SK-N-SH (cell line): ENCODE results near the gene TFPI. TPM values are rescaled to one million over a fixed set of nuclear protein-coding genes. Genes with fewer than 3 reads are reported as not detected.

ENCODE experiments used
- CTCF ChIA-PET: fragments of 300-600, 350-600 bp; formaldehyde crosslinking; extraction: SDS; loops from one replicate; lab custom pipeline; 2021; lab: Yijun Ruan, JAX
- POLR2A ChIA-PET: fragments of 350-600 bp; sonication (Branson Sonifier 250); formaldehyde crosslinking; extraction: SDS; loops from one replicate; lab custom pipeline; 2020; ENCODE audit warnings: antibody characterized with exemption, inconsistent platforms; lab: Yijun Ruan, JAX
- DNase-seq: peaks from one replicate; pipeline ENCODE4 v3.0.0; 2012
- H2AFZ ChIP-seq: fragments of 200-600 bp; sonication (generic); 2 replicates; pipeline ENCODE4 v1.8.1; 2016; ENCODE audit warnings: antibody characterized with exemption, mild to moderate bottlenecking, low read depth
- H3F3A ChIP-seq: fragments of 200-600 bp; sonication (generic); replicated peaks from 2 replicates; pipeline ENCODE3; 2016; ENCODE audit warnings: antibody characterized with exemption, mild to moderate bottlenecking; ENCODE audit not compliant: insufficient read depth
- H3K27ac ChIP-seq, 2 experiments: fragments of 200-500 bp in 1 of 2; fragments of 200-600 bp in 1 of 2; sonication (Bioruptor generic) in 1 of 2; sonication (generic), shearing (Covaris generic) in 1 of 2; 2 replicates each; pipeline versions ENCODE4 v1.5.1 to v1.6.1; 2014 to 2016; ENCODE audit warnings: low read depth in 2 of 2, inconsistent platforms in 1 of 2, low read length in 1 of 2, mild to moderate bottlenecking in 1 of 2, mixed read lengths in 1 of 2
- H3K27me3 ChIP-seq: fragments of 200-600 bp; sonication (generic), shearing (Covaris generic); 2 replicates; pipeline ENCODE4 v1.6.1; 2016; ENCODE audit warnings: mixed run types; ENCODE audit not compliant: insufficient read depth
- H3K36me3 ChIP-seq, 2 experiments: fragments of 200-500 bp in 1 of 2; fragments of 200-600 bp in 1 of 2; sonication (Bioruptor generic) in 1 of 2; sonication (generic) in 1 of 2; replicated peaks in 1 of 2; 2 replicates each; pipeline versions ENCODE3 to v1.5.1; 2014 to 2016; ENCODE audit warnings: low read length in 1 of 2, mild to moderate bottlenecking in 1 of 2; ENCODE audit not compliant: insufficient read depth in 2 of 2, control insufficient read depth in 1 of 2
- H3K4me1 ChIP-seq, 2 experiments: fragments of 200-500 bp in 1 of 2; fragments of 200-600 bp in 1 of 2; sonication (Bioruptor generic) in 1 of 2; sonication (generic), shearing (Covaris generic) in 1 of 2; 2 replicates each; pipeline versions ENCODE4 v1.5.1 to v1.6.1; 2014 to 2016; ENCODE audit warnings: low read depth in 1 of 2, low read length in 1 of 2, mixed run types in 1 of 2; ENCODE audit not compliant: insufficient read depth in 2 of 2, control insufficient read depth in 1 of 2
- H3K4me2 ChIP-seq: fragments of 200-600 bp; sonication (generic), shearing (Covaris generic); 2 replicates; pipeline ENCODE4 v1.6.1; 2017; ENCODE audit warnings: mixed run types
- H3K4me3 ChIP-seq, 2 experiments: fragments of 200-500 bp in 1 of 2; fragments of 200-600 bp in 1 of 2; sonication (Bioruptor generic) in 1 of 2; sonication (generic), shearing (Covaris generic) in 1 of 2; 2 replicates each; pipeline versions ENCODE4 v1.5.1 to v1.8.1; 2014 to 2016; ENCODE audit warnings: low read depth in 2 of 2, inconsistent platforms in 1 of 2, low read length in 1 of 2, mild to moderate bottlenecking in 1 of 2, mixed read lengths in 1 of 2, moderate library complexity in 1 of 2
- H3K79me2 ChIP-seq: fragments of 200-600 bp; sonication (generic); 2 replicates; pipeline ENCODE4 v1.8.1; 2017; ENCODE audit warnings: mild to moderate bottlenecking; ENCODE audit not compliant: insufficient read depth
- H3K9ac ChIP-seq: fragments of 200-600 bp; sonication (generic); 2 replicates; pipeline ENCODE4 v1.6.1; 2017; ENCODE audit warnings: mixed run types
- H3K9me2 ChIP-seq: fragments of 200-600 bp; sonication (generic); 2 replicates; pipeline ENCODE4 v1.6.1; 2017; ENCODE audit warnings: mixed run types
- H3K9me3 ChIP-seq: fragments of 200-600 bp; sonication (generic); 2 replicates; pipeline ENCODE4 v1.6.1; 2017; ENCODE audit warnings: mixed run types, mild to moderate bottlenecking, moderate library complexity
- H4K20me1 ChIP-seq: fragments of 200-600 bp; sonication (generic); 2 replicates; pipeline ENCODE4 v1.6.1; 2017; ENCODE audit warnings: mild to moderate bottlenecking, mixed run types; ENCODE audit not compliant: insufficient read depth
- CHD2 ChIP-seq: fragments of 150-350 bp; IDR thresholded peaks from 2 replicates; pipeline ENCODE4 v1.6.1; 2018; ENCODE audit warnings: low read length; ENCODE audit not compliant: partially characterized antibody
- EP300 ChIP-seq, 2 experiments: IDR thresholded peaks; 2 replicates each; pipeline versions ENCODE4 v1.4.0 to v1.6.1; 2012; ENCODE audit warnings: borderline replicate concordance in 1 of 2, low read depth in 1 of 2, low read length in 1 of 2
- EZH2phosphoT487 ChIP-seq: fragments of 200-600 bp; sonication (generic); IDR thresholded peaks from 2 replicates; pipeline ENCODE4 v1.6.1; 2017; ENCODE audit warnings: low read depth, mixed run types, mild to moderate bottlenecking, antibody characterized with exemption, moderate library complexity, borderline replicate concordance
- FOSL2 ChIP-seq: IDR thresholded peaks from 2 replicates; pipeline ENCODE4 v1.4.0; 2012; ENCODE audit warnings: low read depth, mild to moderate bottlenecking, moderate library complexity, borderline replicate concordance
- FOXJ3 ChIP-seq: sonication (generic); formaldehyde crosslinking; IDR thresholded peaks from 2 replicates; pipeline ENCODE4 v1.5.1; 2020; ENCODE audit warnings: mild to moderate bottlenecking, missing genetic modification reagents
- FOXM1 ChIP-seq: IDR thresholded peaks from 2 replicates; pipeline ENCODE4 v1.4.0; 2012; ENCODE audit warnings: low read depth, mild to moderate bottlenecking
- GABPA ChIP-seq: IDR thresholded peaks from 2 replicates; pipeline ENCODE4 v1.4.0; 2012; ENCODE audit warnings: low read depth, mild to moderate bottlenecking
- GATA2 ChIP-seq: sonication (generic); formaldehyde crosslinking; IDR thresholded peaks from 2 replicates; pipeline ENCODE4 v1.5.0; 2020; ENCODE audit warnings: mild to moderate bottlenecking, missing genetic modification reagents
- IRF3 ChIP-seq: fragments of 150-350 bp; IDR thresholded peaks from 2 replicates; pipeline ENCODE4 v1.6.1; 2016; ENCODE audit warnings: mild to moderate bottlenecking, low read depth, low read length
- JUND ChIP-seq: IDR thresholded peaks from 2 replicates; pipeline ENCODE4 v1.4.0; 2012
- MAX ChIP-seq: IDR thresholded peaks from 2 replicates; pipeline ENCODE4 v1.4.0; 2012; ENCODE audit warnings: low read depth
- MEF2A ChIP-seq: IDR thresholded peaks from 2 replicates; pipeline ENCODE4 v1.4.0; 2012; ENCODE audit warnings: low read depth, borderline replicate concordance
- MXI1 ChIP-seq: IDR thresholded peaks from 2 replicates; pipeline ENCODE4 v1.6.1; 2012; ENCODE audit warnings: mild to moderate bottlenecking, low read depth, low read length, improper control_type of control experiment
- NFIC ChIP-seq: IDR thresholded peaks from 2 replicates; pipeline ENCODE4 v1.4.0; 2012; ENCODE audit warnings: borderline replicate concordance
- PBX3 ChIP-seq: IDR thresholded peaks from 2 replicates; pipeline ENCODE4; 2012
- RAD21 ChIP-seq: IDR thresholded peaks from 2 replicates; pipeline ENCODE4 v1.6.1; 2012; ENCODE audit warnings: mild to moderate bottlenecking, low read length
- RCOR1 ChIP-seq: fragments of 150-350 bp; IDR thresholded peaks from 2 replicates; pipeline ENCODE4 v1.6.1; 2017; ENCODE audit warnings: antibody characterized with exemption, low read length
- REST ChIP-seq: IDR thresholded peaks from 2 replicates; pipeline ENCODE4 v1.6.1; 2012; ENCODE audit warnings: mild to moderate bottlenecking, low read depth, low read length, moderate library complexity
- RFX5 ChIP-seq: IDR thresholded peaks from 2 replicates; pipeline ENCODE4 v1.6.1; 2012; ENCODE audit warnings: mild to moderate bottlenecking, improper control_type of control experiment, low read length
- RXRA ChIP-seq: IDR thresholded peaks from 2 replicates; pipeline ENCODE4 v1.4.0; 2012; ENCODE audit warnings: low read depth, mild to moderate bottlenecking, borderline replicate concordance
- SIN3A ChIP-seq: IDR thresholded peaks from 2 replicates; pipeline ENCODE4 v1.6.1; 2012; ENCODE audit warnings: low read depth, mild to moderate bottlenecking, low read length, moderate library complexity, borderline replicate concordance
- TAF1 ChIP-seq: IDR thresholded peaks from 2 replicates; pipeline ENCODE4 v1.6.1; 2012; ENCODE audit warnings: low read depth, mild to moderate bottlenecking, low read length, moderate library complexity, borderline replicate concordance
- TCF12 ChIP-seq: IDR thresholded peaks from 2 replicates; pipeline ENCODE4 v1.4.0; 2012
- TEAD4 ChIP-seq: IDR thresholded peaks from 2 replicates; pipeline ENCODE4 v1.4.0; 2012; ENCODE audit warnings: mild to moderate bottlenecking, borderline replicate concordance; ENCODE audit not compliant: insufficient read depth
- USF1 ChIP-seq: IDR thresholded peaks from 2 replicates; pipeline ENCODE4 v1.4.0; 2012; ENCODE audit warnings: low read depth, borderline replicate concordance
- YY1 ChIP-seq: IDR thresholded peaks from 2 replicates; pipeline ENCODE4 v1.4.0; 2012; ENCODE audit warnings: low read depth, mild to moderate bottlenecking
- ZBTB33 ChIP-seq: IDR thresholded peaks from 2 replicates; pipeline ENCODE4 v1.4.0; 2012; ENCODE audit warnings: low read depth, borderline replicate concordance
- polyA plus RNA-seq, 3 experiments: library from polyadenylated mRNA; depleted of rRNA; stranded (reverse); fragments of >200 nt; gene quantifications; 2 replicates each; pipeline ENCODE4 v1.2.3, GENCODE V29; 2012

Gene TFPI
- polyA plus RNA-seq, 1 of the 3 experiments (the other 2 are of a cell fraction): 2.1 TPM

GRCh38 chr2:187429989-187430388, 124.2 kb downstream of the TFPI start:
- Histone ChIP-seq H3K9me2 (no peaks in the 10 kb centered on the region), H3K9ac (no peak overlapping the region), H3K36me3 (no peaks in the 10 kb centered on the region), H3K27ac (peak overlapping the region in 1 of 2 experiments; percentile 68; a peak in 2 of 4 replicates), H4K20me1 (no peaks in the 10 kb centered on the region), H3F3A (peaks cover 16% of the 10 kb centered on the region), H2AFZ (peak overlapping the region; percentile 72; the same call in 1 of the 2 replicates), H3K79me2 (no peaks in the 10 kb centered on the region), H3K4me1 (peaks cover 0 to 26% of the 10 kb centered on the region in 2 experiments; a peak in 3 of 4 replicates), H3K9me3 (no peaks in the 10 kb centered on the region), H3K4me2 (peak overlapping the region; percentile 7), H3K27me3 (no peaks in the 10 kb centered on the region), H3K4me3 (no peak overlapping the region)
- ChIA-PET CTCF (no interaction called here), POLR2A (no interaction called here)
- no peak for DNase-seq
- TF ChIP-seq GABPA (no peak), SIN3A (no peak), EZH2phosphoT487 (no peak), YY1 (no peak), FOSL2 (peak; percentile 60; the same call in 1 of the 2 replicates), REST (no peak), EP300 (IDR thresholded peaks at IDR 0.05; ENCODE audit: borderline replicate concordance in 1 of 2, low read depth in 1 of 2, low read length in 1 of 2) (no peak), RFX5 (no peak), JUND (peak; percentile 49), MXI1 (no peak), TAF1 (no peak), TCF12 (peak; percentile 44; the same call in 1 of the 2 replicates), RXRA (no peak), ZBTB33 (no peak), FOXJ3 (CRISPR knock-in tag) (no peak), USF1 (no peak), PBX3 (peak; percentile 65), FOXM1 (no peak), IRF3 (no peak), NFIC (no peak), CHD2 (no peak), MAX (no peak), RCOR1 (no peak), GATA2 (CRISPR knock-in tag) (no peak), MEF2A (peak; percentile 49; the same call in 1 of the 2 replicates), TEAD4 (no peak), RAD21 (no peak)
